Ovary (tissue), 3 donors: Measurements from ENCODE around the gene XKR7.

Source experiments
- CTCF ChIP-seq, 3 donors: fragments of 450-650 bp in 2 of 3; fragments of 200-600 bp in 1 of 3; IDR thresholded peaks; one replicate each; pipeline versions ENCODE4 v1.5.1 to v1.8.0; 2016 to 2022; ENCODE audit warnings: antibody characterized with exemption in 3 of 3, mild to moderate bottlenecking in 1 of 3
- EP300 ChIP-seq: sonication (generic); formaldehyde crosslinking; IDR thresholded peaks from one replicate; pipeline ENCODE4 v1.6.1; 2017; ENCODE audit warnings: antibody characterized with exemption
- POLR2A ChIP-seq: fragments of 450-650 bp; IDR thresholded peaks from one replicate; pipeline ENCODE4 v1.6.1; 2017; ENCODE audit warnings: antibody characterized with exemption, mild to moderate bottlenecking, moderate library complexity
- donor health status: DM: no; HTN: no; CAD: no.

- TF ChIP-seq CTCF (IDR thresholded peaks at IDR 0.05) = no peak
- no peak for TF ChIP-seq EP300
- no peak for TF ChIP-seq POLR2A
These were observed 22.8 kb downstream of the XKR7 start for GRCh38 chr20:31990641-31991338.
